NCI-H1092 (cell line): ENCODE measurements around the gene MRFAP1.
"Not testable (repeated sequence)": the region's sequence is repeated elsewhere in the genome, so short reads cannot be mapped to it uniquely, and the experiment has no call there.

Source experiments
- DNase-seq: peaks from one replicate; lab custom pipeline; 2025; lab: John Stamatoyannopoulos, UW

Gene MRFAP1

GRCh38 chr4:6634746-6635145 lies 5.7 kb upstream of the MRFAP1 start:
- DNase-seq: no peak

GRCh38 chr4:6639137-6639680 lies 1.3 kb upstream of the MRFAP1 start:
- DNase-seq: no peak

- DNase-seq: no peak
Observed at GRCh38 chr4:6641164-6641970, 882 bp downstream of the MRFAP1 start.

- DNase-seq: no peak
Observed at GRCh38 chr4:6641971-6642320, 1.5 kb downstream of the MRFAP1 start.

GRCh38 chr4:6643141-6643847 lies 2.8 kb downstream of the MRFAP1 start:
- no peak for DNase-seq

GRCh38 chr4:6644792-6645530 lies 4.5 kb downstream of the MRFAP1 start:
- no peak for DNase-seq

- DNase-seq: no peak
Observed at GRCh38 chr4:6647169-6647568, 6.7 kb downstream of the MRFAP1 start.

GRCh38 chr4:6647582-6648230 lies 7.2 kb downstream of the MRFAP1 start:
- no peak for DNase-seq

GRCh38 chr4:6649216-6649615 lies 8.7 kb downstream of the MRFAP1 start:
- DNase-seq: no peak

- DNase-seq: not testable (repeated sequence)
Observed at GRCh38 chr4:6654211-6654610, 13.7 kb downstream of the MRFAP1 start.

- not testable (repeated sequence) for DNase-seq
Observed at GRCh38 chr4:6655291-6655690, 14.8 kb downstream of the MRFAP1 start.

GRCh38 chr4:6655924-6656323 lies 15.4 kb downstream of the MRFAP1 start:
- no peak for DNase-seq

- DNase-seq: no peak
Observed at GRCh38 chr4:6657242-6658208, 17.0 kb downstream of the MRFAP1 start.

GRCh38 chr4:6658209-6658595 lies 17.7 kb downstream of the MRFAP1 start:
- DNase-seq: no peak

GRCh38 chr4:6658597-6659075 lies 18.2 kb downstream of the MRFAP1 start:
- DNase-seq: no peak

GRCh38 chr4:6659897-6660296 lies 19.4 kb downstream of the MRFAP1 start:
- no peak for DNase-seq

GRCh38 chr4:6660430-6660829 lies 19.9 kb downstream of the MRFAP1 start:
- no peak for DNase-seq

- DNase-seq: no peak
Observed at GRCh38 chr4:6662591-6662990, 22.1 kb downstream of the MRFAP1 start.

GRCh38 chr4:6663596-6664393 lies 23.3 kb downstream of the MRFAP1 start:
- DNase-seq: no peak

- no peak for DNase-seq
Observed at GRCh38 chr4:6665320-6665654, 24.8 kb downstream of the MRFAP1 start.
